Activated CD4-positive, alpha-beta T cell treated with anti-CD3 and anti-CD28 coated beads for 4 hours (primary cell): ENCODE data around the gene GAK.
A peak's percentile ranks its signal among the peaks of the same experiment; 100 is the strongest.

Experiments
- DNase-seq, 2 donors: peaks; one replicate each; pipeline ENCODE4 v3.0.0-alpha.2; 2020

The GAK gene

GRCh38 chr4:885353-885752 is 46.8 kb downstream of the GAK start:
- DNase-seq: no peak

- DNase-seq: no peak
These were observed 47.2 kb downstream of the GAK start for GRCh38 chr4:884896-885295.

GRCh38 chr4:884259-884658 is 47.9 kb downstream of the GAK start:
- DNase-seq: no peak

- DNase-seq: no peak
These were observed 48.6 kb downstream of the GAK start for GRCh38 chr4:883377-884095.

GRCh38 chr4:882646-883045 is 49.5 kb downstream of the GAK start:
- DNase-seq: no peak

- DNase-seq: no peak
These were observed 50.4 kb downstream of the GAK start for GRCh38 chr4:881709-882108.

GRCh38 chr4:880684-881405 is 51.3 kb downstream of the GAK start:
- no peak for DNase-seq

GRCh38 chr4:879729-880077 is 52.4 kb downstream of the GAK start:
- DNase-seq: peak; percentile 63 to 70

GRCh38 chr4:878796-879728 is 53.1 kb downstream of the GAK start:
- peak; percentile 27 to 39 for DNase-seq

GRCh38 chr4:877502-877901 is 54.6 kb downstream of the GAK start:
- DNase-seq: no peak

GRCh38 chr4:876780-877179 is 55.3 kb downstream of the GAK start:
- no peak for DNase-seq

GRCh38 chr4:875818-876423 is 56.2 kb downstream of the GAK start:
- no peak for DNase-seq

GRCh38 chr4:874971-875817 is 56.9 kb downstream of the GAK start:
- DNase-seq: no peak

- no peak for DNase-seq
These were observed 58.1 kb downstream of the GAK start for GRCh38 chr4:874056-874455.

- no peak for DNase-seq
These were observed 59.7 kb downstream of the GAK start for GRCh38 chr4:872241-872981.

GRCh38 chr4:871484-871883 is 60.6 kb downstream of the GAK start:
- no peak for DNase-seq

- no peak for DNase-seq
These were observed 61.2 kb downstream of the GAK start for GRCh38 chr4:870951-871350.

GRCh38 chr4:869776-870175 is 62.3 kb downstream of the GAK start:
- DNase-seq: no peak

GRCh38 chr4:868421-868820 is 63.7 kb downstream of the GAK start:
- no peak for DNase-seq

GRCh38 chr4:867526-868250 is 64.4 kb downstream of the GAK start:
- DNase-seq: no peak
